Measurements from ENCODE around the gene HBG1. TPM values are rescaled to one million over a fixed set of nuclear protein-coding genes. Genes with fewer than 3 reads are reported as not detected.

Gene HBG1
- total and polyA plus RNA-seq, 2 of the 4 experiments (the other 2 are of a cell fraction), result not detected

DNA sequence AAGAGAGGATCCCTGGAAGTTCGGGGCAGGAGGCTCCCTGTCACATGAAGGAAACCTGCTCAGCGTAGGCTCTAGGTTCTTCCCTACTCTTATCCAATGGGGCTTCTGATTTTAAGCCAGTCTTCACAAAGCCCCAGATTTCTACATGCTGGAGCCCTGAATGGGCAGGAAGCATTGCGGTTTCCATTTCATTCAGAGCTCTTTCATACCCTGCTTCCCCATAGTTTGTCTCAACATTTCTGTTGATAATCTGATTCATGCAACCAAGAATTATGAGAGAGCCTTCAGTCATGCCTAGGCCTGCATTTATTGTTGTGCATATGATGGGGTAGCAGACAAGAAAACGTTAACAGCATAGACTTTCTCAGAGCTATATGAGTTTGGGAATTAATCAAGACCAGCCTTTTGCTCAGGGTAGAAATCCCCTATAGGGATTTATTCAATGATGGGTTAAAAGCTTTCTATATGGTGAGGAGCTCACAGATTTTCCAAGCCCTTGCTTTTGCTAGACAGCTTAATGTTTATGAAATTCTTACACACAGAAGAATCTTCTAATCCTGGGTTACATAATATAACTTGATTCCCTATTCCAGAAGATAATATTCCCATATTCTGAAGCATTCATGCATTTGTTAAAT is 36.2 kb upstream of the HBG1 start (continued):
- TF ChIP-seq CHD1 (IDR thresholded peaks at IDR 0.05; ENCODE audit: low read depth, low read length), result no peak
- TF ChIP-seq, protein P1, sequence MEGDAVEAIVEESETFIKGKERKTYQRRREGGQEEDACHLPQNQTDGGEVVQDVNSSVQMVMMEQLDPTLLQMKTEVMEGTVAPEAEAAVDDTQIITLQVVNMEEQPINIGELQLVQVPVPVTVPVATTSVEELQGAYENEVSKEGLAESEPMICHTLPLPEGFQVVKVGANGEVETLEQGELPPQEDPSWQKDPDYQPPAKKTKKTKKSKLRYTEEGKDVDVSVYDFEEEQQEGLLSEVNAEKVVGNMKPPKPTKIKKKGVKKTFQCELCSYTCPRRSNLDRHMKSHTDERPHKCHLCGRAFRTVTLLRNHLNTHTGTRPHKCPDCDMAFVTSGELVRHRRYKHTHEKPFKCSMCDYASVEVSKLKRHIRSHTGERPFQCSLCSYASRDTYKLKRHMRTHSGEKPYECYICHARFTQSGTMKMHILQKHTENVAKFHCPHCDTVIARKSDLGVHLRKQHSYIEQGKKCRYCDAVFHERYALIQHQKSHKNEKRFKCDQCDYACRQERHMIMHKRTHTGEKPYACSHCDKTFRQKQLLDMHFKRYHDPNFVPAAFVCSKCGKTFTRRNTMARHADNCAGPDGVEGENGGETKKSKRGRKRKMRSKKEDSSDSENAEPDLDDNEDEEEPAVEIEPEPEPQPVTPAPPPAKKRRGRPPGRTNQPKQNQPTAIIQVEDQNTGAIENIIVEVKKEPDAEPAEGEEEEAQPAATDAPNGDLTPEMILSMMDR (conservative IDR thresholded peaks at IDR 0.05; ENCODE audit: low read depth, low read length), result no peak

DNA sequence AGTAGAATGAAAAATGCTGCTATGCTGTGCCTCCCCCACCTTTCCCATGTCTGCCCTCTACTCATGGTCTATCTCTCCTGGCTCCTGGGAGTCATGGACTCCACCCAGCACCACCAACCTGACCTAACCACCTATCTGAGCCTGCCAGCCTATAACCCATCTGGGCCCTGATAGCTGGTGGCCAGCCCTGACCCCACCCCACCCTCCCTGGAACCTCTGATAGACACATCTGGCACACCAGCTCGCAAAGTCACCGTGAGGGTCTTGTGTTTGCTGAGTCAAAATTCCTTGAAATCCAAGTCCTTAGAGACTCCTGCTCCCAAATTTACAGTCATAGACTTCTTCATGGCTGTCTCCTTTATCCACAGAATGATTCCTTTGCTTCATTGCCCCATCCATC is 35.0 kb upstream of the HBG1 start:
- CTCF ChIA-PET, result no interaction called here
- Histone ChIP-seq H4K20me1 (ENCODE audit: insufficient read depth, low read length) (no peaks in the 10 kb centered on the region), H3K4ac (ENCODE audit: low read depth, low read length) (peak overlapping the region; percentile 82), H3K27me3 (ENCODE audit: control insufficient read depth, insufficient read depth, low read length) (no peaks in the 10 kb centered on the region), H2BK120ac (ENCODE audit: low read depth, low read length) (peak overlapping the region; percentile 91), H3K4me2 (ENCODE audit: low read depth, low read length) (no peak overlapping the region), H3K79me1 (ENCODE audit: low read depth in 1 of 2, low read length in 2 of 2) (no peaks in the 10 kb centered on the region), H2BK15ac (ENCODE audit: low read depth, low read length) (peak overlapping the region; percentile 80; the same call in 2 of the 3 replicates), H4K5ac (ENCODE audit: low read depth, low read length) (peak overlapping the region; percentile 52), H3K36me3 (ENCODE audit: control insufficient read depth, insufficient read depth, low read length) (no peaks in the 10 kb centered on the region), H3K27ac (ENCODE audit: insufficient read depth, low read length) (no peak overlapping the region), H3K4me1 (ENCODE audit: control insufficient read depth, insufficient read depth, low read length) (peaks cover 22% of the 10 kb centered on the region), H3K23ac (ENCODE audit: low read depth, low read length) (no peak overlapping the region), H3K9ac (ENCODE audit: low read depth, low read length) (no peak overlapping the region), H4K91ac (ENCODE audit: insufficient read depth, low read depth, low read length) (peak overlapping the region; percentile 88), H2BK20ac (ENCODE audit: low read depth, low read length) (peak overlapping the region; percentile 87), H3K18ac (ENCODE audit: low read depth, low read length) (peak overlapping the region; percentile 56; the same call in 1 of the 2 replicates), H4K8ac (ENCODE audit: low read depth in 2 of 2, low read length in 2 of 2) (peak overlapping the region in 1 of 2 experiments; percentile 53; a peak in 2 of 4 replicates), H3K4me3 (ENCODE audit: insufficient read depth, low read depth, low read length) (no peak overlapping the region), H3K9me3 (ENCODE audit: control insufficient read depth, insufficient read depth, low read length) (no peaks in the 10 kb centered on the region), H2AK5ac (ENCODE audit: low read depth, low read length) (peak overlapping the region; percentile 85; the same call in 1 of the 2 replicates), H3K14ac (replicated peaks; ENCODE audit: low read depth, low read length) (peak overlapping the region; percentile 71; the same call in 1 of the 2 replicates), H3K9me1 (ENCODE audit: insufficient read depth, low read length) (peaks cover 7% of the 10 kb centered on the region; the same call in 1 of the 2 replicates), H3K56ac (ENCODE audit: extremely low read depth, insufficient read depth, low read length) (no peak overlapping the region), H2AFZ (replicated peaks; ENCODE audit: low read length, poor library complexity) (peak overlapping the region; percentile 53), H2BK5ac (ENCODE audit: low read depth, low read length, poor library complexity, severe bottlenecking) (peak overlapping the region; percentile 34), H2AK9ac (replicated peaks; ENCODE audit: low read depth, low read length, poor library complexity) (no peak overlapping the region)
- no CpG with 5 or more reads among the region's 2 CpGs for WGBS, 2 experiments (ENCODE audit: extremely low coverage in 2 of 2, insufficient read length in 1 of 2)
- no peak for ATAC-seq (ENCODE audit: low read depth)
- dilution Hi-C loops (cut with HindIII; ENCODE audit: low sequenced_read_pairs, unreplicated experiment), result no loop called here
- in situ Hi-C loops (cut with MboI; ENCODE audit: low sequenced_read_pairs), result loop anchor here (10.0 kb wide), 1 partner anchor 80 kb away; no protein-coding TSS in a partner anchor
- intact Hi-C loops (cut with micrococcal nuclease), result no loop called here
- POLR2A ChIA-PET (ENCODE audit: unreplicated experiment), result no interaction called here
- no peak for DNase-seq
- BruUV-seq (replicated peaks), result no TSS peak
- TF ChIP-seq FOS (IDR thresholded peaks at IDR 0.05; ENCODE audit: low read depth, low read length), result no peak
- TF ChIP-seq, protein P2, sequence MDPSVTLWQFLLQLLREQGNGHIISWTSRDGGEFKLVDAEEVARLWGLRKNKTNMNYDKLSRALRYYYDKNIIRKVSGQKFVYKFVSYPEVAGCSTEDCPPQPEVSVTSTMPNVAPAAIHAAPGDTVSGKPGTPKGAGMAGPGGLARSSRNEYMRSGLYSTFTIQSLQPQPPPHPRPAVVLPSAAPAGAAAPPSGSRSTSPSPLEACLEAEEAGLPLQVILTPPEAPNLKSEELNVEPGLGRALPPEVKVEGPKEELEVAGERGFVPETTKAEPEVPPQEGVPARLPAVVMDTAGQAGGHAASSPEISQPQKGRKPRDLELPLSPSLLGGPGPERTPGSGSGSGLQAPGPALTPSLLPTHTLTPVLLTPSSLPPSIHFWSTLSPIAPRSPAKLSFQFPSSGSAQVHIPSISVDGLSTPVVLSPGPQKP (IDR thresholded peaks at IDR 0.05; ENCODE audit: borderline replicate concordance, low read depth, low read length), result no peak
- TF ChIP-seq MXI1 (IDR thresholded peaks at IDR 0.05; ENCODE audit: borderline replicate concordance, low read depth, low read length), result no peak
- no peak for TF ChIP-seq MAZ (IDR thresholded peaks at IDR 0.05; ENCODE audit: borderline replicate concordance, low read depth, low read length)
- TF ChIP-seq RCOR1 (IDR thresholded peaks at IDR 0.05; ENCODE audit: insufficient replicate concordance, low read length), result no peak
- no peak for TF ChIP-seq NFE2L2 (IDR thresholded peaks at IDR 0.05; ENCODE audit: low read depth, low read length)
- TF ChIP-seq, protein P3, sequence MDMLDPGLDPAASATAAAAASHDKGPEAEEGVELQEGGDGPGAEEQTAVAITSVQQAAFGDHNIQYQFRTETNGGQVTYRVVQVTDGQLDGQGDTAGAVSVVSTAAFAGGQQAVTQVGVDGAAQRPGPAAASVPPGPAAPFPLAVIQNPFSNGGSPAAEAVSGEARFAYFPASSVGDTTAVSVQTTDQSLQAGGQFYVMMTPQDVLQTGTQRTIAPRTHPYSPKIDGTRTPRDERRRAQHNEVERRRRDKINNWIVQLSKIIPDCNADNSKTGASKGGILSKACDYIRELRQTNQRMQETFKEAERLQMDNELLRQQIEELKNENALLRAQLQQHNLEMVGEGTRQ (IDR thresholded peaks at IDR 0.05; ENCODE audit: low read depth, low read length), result no peak
